Esophagus mucosa (tissue), 1 donor: ENCODE data around the gene HDAC9. TPM values are rescaled to one million over a fixed set of nuclear protein-coding genes. Genes with fewer than 3 reads are reported as not detected.

Source experiments
- ATAC-seq: fragments of 200-7000 bp; cut with Tn5 transposase; one replicate; pipeline ENCODE4 v1.9.1; 2020
- total RNA-seq: library from RNA; stranded (reverse); gene quantifications from one replicate; pipeline ENCODE4 v1.2.4, GENCODE V29; 2023
- donor health status: DM: yes; HTN: yes; CAD: no.

HDAC9 gene
- 2.4 TPM for total RNA-seq

DNA sequence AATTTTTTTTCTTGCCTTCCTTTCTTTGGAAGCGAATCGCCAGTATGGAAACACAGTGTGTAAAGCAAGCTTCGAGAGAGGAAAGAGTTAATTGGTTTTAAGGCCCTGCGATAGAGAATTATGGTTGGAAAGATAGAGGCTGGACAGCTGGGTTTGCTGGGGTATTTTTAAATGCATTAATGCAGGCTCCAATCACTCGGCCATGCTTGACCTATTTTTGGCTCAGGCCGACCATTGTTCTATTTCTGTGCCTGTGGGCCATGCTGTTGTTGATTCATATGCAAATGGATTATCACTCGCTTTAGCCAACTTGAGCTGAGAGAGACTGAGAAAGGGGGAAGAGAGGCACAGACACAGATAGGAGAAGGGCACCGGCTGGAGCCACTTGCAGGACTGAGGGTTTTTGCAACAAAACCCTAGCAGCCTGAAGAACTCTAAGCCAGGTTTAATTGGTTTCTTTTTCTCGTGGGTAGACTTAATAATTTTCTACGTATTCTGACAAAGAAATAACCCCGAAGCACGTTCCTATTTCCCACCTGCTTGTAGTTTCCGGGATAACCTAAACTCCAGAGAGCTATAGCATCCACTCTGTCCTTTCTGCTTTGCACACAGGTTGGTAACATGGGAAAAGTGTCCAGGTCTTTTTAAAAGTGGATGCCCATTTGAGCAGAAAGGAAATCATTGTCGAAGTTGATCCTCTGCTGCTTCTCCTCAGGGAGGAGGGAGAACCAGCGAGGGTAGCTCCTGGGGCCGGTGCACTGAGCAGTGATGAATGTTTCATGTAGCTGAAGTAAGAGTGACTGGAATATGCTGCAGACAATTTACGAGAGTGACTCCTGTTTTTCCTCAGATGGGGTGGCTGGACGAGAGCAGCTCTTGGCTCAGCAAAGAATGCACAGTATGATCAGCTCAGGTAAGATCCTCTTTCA is at the start of gene HDAC9:
TSS of gene HDAC9 (plus strand) at position 338 of the 929 bp plus-strand sequence. CDS start at position 892, 554 bp downstream.
- peak; percentile 75 for ATAC-seq

DNA sequence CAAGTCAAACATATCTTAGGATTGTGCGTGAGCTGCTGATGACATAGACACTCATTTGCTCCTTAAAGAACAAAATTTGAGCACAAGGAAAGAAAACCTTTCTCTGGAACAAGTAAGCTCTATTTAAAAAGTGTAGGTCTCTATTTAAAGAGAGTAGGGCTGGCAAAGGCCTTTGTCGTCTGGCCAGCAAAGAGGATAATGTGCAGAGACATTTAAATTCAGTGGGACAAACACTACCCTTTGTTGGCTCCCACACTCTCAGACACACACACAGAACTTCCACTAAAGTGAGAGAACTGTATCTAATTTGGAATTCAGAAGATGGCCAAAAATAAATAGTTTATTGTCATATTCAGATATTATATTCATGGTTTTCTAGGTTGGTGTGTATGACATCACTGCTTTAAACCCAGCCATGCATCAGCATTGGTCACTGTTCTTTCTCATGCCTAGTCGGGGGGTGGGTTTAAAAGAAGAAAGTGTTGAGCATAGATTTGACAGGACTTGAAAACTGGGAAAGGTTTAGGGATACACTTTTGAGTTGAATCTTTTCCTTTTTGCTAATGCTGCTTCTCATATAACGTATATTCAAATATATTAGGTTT is 49.5 kb upstream of the HDAC9 start:
- no peak for ATAC-seq

GRCh38 chr7:18450019-18450418 is 45.5 kb upstream of the HDAC9 start:
- no peak for ATAC-seq

GRCh38 chr7:18455606-18456005 is 39.9 kb upstream of the HDAC9 start:
- no peak for ATAC-seq

GRCh38 chr7:18457832-18458231 is 37.7 kb upstream of the HDAC9 start:
- ATAC-seq, result no peak

DNA sequence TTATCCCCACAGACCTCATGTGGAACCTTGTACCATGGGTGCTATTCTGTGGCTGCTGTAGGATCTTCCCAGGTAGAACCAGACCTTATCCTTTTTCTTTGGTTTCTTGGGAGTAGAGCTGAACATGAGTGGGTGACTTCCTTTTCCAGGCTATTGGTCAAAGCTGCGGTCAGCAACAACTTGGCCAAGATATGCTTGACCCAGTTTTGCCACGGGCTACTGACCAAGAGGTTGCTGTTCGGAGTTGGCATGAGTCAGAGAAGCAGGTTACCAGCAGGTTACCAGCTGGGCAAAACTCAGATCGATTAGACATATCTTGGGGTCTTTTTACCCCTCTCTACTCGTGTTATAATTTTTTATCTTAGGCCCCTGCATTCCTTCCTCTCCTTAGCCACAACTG is 36.7 kb upstream of the HDAC9 start:
- no peak for ATAC-seq

DNA sequence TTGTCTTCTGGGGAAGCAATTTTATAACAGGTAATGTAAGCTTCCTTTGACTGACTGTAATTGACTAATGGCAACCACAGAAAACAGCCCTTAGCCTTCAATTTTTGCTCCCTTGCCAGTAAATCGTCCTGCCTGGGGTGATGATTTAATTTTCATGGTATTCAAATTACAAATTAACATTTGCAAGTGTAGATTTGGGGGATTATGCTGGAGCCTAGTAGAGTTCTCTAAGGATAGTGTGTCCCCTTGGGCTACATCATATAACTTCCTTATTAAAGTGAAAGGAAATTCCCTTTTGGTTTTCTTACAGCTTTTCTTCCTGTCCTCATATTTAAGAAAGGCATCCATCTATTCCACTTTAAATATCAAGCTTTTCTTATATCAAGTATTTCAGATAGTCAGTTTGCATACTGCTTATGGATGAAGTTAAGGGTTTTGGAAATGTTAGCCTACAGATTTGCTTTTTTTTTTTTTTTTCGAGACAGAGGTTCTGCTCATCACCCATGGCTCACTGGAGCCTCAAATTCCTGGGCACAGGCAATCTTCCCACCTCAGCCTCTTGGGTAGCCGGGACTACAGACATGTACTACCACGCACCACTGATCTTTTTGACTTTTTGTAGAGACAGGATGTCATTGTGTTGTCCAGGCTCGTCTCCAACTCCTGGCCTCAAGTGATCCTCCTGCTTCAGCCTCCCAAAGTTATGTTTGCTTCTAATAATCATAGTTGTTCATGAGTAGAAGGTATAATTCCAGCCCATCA is 35.9 kb upstream of the HDAC9 start:
- ATAC-seq, result no peak

- no peak for ATAC-seq
These were observed 33.6 kb upstream of the HDAC9 start for GRCh38 chr7:18461785-18462467.

- ATAC-seq, result no peak
These were observed 30.7 kb upstream of the HDAC9 start for GRCh38 chr7:18464830-18465229.

GRCh38 chr7:18467011-18467410 is 28.5 kb upstream of the HDAC9 start:
- no peak for ATAC-seq

- ATAC-seq, result no peak
These were observed 26.8 kb upstream of the HDAC9 start for GRCh38 chr7:18468795-18469194.

- ATAC-seq, result no peak
These were observed 26.2 kb upstream of the HDAC9 start for GRCh38 chr7:18469316-18469715.

GRCh38 chr7:18471476-18472160 is 23.9 kb upstream of the HDAC9 start:
- ATAC-seq, result no peak

DNA sequence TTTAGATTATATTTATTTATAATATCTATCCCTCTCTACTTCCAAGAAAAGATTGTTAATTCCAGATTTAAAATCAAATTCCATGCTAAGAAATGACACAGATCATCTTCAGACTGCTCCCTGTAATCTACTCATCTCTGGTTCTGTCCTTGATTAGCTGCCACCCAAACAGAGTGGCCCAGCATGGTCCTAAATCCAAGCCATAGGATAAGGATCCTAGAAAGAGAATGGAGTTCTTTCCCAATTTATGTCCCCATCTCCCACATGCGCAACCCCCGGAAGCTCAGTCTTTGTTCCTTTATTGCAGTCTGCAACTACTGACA is 23.4 kb upstream of the HDAC9 start:
- ATAC-seq, result no peak

- no peak for ATAC-seq
These were observed 22.4 kb upstream of the HDAC9 start for GRCh38 chr7:18473119-18473518.

- ATAC-seq, result no peak
These were observed 20.6 kb upstream of the HDAC9 start for GRCh38 chr7:18474944-18475343.

- no peak for ATAC-seq
These were observed 20.1 kb upstream of the HDAC9 start for GRCh38 chr7:18475488-18475887.

DNA sequence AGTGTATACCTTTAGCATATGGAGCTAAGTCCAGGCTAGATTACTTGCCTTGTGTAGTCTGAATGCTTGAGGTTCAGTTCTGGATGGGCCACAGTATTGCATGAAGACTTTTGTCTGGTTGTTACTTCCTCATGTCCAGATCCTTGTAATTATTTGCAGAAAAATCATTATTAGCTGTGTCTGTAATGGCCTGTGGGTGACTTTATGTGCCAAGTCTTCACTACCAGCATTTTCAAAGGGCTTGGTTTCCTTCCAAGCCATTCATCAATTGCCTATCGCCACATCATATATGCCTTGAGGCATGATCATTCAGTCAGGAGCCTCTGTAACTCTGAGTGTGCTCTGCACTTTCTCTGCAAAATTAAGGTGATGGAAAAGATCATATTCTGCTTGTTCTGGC is 13.8 kb upstream of the HDAC9 start:
- no peak for ATAC-seq

- ATAC-seq, result no peak
These were observed 7.5 kb upstream of the HDAC9 start for GRCh38 chr7:18488049-18488448.

- no peak for ATAC-seq
These were observed 5.9 kb upstream of the HDAC9 start for GRCh38 chr7:18489624-18490023.

DNA sequence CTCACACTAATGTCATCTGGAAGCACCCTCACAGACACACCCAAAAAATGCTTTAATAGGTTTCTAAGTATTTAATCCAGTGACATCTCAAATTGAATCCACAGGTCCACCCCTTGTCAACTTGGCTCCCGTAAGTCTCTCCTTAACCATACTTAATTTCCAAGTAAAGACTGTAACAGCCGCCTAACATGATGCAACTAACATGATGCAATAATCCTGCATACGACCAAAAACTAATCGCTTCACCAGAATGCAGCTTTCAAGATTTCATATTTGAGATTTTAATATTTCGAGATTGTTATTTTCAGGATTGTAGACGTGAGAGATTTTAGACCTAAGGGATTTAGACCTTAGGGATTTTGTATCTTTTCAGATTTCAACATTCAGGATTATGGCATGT is 3.7 kb upstream of the HDAC9 start:
- ATAC-seq, result no peak

DNA sequence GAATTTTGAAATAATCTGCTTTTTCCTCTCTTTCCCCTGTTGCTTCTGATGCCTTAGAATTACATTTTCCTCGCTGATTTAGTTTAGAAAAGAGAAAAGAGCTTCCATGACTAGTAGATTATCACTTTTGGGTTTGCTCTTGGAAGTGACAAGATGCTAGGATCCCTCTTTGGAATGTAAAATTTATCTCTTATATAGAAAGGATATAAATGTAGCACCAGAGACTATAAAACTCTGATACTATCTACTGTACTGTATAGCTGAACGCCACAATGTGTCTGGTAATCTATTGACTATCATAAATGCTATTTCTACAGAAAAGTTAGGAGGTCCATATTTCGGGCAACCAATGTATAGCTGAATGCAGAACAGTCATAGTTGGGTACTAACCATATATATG is 1.1 kb upstream of the HDAC9 start:
- no peak for ATAC-seq
